Measurements from ENCODE around the gene EMSY.

Gene EMSY

DNA sequence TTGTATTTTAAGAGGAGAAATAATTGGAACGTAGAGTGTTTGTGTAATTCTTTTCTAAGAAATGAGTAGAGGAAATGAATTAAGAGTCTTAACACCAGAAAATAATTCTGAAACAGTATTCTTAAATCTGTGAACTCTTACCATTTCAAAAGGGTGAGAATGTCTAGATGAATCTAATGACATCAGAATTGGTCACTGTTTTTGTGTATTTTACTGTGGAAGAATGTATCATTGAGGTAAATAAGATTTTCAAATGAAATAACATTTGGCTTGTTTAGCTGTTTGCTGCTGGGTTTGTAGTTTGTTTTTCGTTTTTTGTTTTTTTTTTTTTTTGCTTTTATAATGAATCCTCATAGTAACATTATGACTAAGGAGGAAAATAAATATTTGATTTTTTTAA lies 97.6 kb downstream of the EMSY start:
- DNase-seq (ENCODE audit: low read depth): no peak
- no peak for TF ChIP-seq MYC (IDR thresholded peaks at IDR 0.05; ENCODE audit: low read depth, low read length)
- TF ChIP-seq, protein P1, sequence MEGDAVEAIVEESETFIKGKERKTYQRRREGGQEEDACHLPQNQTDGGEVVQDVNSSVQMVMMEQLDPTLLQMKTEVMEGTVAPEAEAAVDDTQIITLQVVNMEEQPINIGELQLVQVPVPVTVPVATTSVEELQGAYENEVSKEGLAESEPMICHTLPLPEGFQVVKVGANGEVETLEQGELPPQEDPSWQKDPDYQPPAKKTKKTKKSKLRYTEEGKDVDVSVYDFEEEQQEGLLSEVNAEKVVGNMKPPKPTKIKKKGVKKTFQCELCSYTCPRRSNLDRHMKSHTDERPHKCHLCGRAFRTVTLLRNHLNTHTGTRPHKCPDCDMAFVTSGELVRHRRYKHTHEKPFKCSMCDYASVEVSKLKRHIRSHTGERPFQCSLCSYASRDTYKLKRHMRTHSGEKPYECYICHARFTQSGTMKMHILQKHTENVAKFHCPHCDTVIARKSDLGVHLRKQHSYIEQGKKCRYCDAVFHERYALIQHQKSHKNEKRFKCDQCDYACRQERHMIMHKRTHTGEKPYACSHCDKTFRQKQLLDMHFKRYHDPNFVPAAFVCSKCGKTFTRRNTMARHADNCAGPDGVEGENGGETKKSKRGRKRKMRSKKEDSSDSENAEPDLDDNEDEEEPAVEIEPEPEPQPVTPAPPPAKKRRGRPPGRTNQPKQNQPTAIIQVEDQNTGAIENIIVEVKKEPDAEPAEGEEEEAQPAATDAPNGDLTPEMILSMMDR (IDR thresholded peaks at IDR 0.05; ENCODE audit: low read depth, low read length): no peak
- no peak for TF ChIP-seq POLR2A (IDR thresholded peaks at IDR 0.05; ENCODE audit: extremely low read depth, insufficient read length)
- TF ChIP-seq, protein P2, sequence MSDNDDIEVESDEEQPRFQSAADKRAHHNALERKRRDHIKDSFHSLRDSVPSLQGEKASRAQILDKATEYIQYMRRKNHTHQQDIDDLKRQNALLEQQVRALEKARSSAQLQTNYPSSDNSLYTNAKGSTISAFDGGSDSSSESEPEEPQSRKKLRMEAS (IDR thresholded peaks at IDR 0.05; ENCODE audit: low read depth, low read length): no peak
- H3K4me3 ChIP-seq (ENCODE audit: low read depth, low read length): no peak overlapping the region

DNA sequence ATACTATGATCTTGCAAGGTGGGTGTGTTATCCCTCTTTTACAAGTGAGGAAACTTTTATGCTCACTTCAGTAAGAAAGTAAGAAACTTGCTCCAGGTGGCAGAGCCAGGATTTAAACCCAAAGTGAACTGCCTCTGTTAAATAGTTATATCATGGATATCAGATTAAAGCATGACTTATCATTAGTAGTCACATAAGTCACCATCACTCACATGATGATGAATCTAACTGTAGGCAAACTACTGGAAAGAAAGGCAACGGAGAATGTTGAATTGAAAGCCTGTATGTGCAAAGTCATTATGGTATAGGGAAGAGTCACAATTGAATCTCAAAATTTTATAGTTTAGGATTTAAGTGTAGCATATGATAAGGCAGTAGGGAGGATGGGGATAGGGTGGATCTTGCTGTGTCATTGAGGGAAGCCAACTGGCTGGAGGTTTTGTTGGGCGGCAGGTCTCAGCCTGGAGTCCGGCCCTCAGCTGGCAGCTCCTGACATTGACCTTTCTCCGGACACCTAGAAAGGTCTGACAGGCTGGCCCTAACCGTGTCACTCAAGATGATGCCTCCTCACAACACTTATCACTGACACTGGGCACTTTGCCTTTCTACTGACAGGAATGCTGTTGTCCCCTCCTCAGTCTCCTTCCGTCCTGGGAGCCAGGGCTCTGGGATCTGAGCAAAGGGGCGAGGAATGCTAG lies 98.3 kb downstream of the EMSY start:
- no peak overlapping the region for H3K4me3 ChIP-seq (ENCODE audit: low read depth, low read length)
- DNase-seq (ENCODE audit: low read depth): no peak
- no peak for TF ChIP-seq MYC (IDR thresholded peaks at IDR 0.05; ENCODE audit: low read depth, low read length)

DNA sequence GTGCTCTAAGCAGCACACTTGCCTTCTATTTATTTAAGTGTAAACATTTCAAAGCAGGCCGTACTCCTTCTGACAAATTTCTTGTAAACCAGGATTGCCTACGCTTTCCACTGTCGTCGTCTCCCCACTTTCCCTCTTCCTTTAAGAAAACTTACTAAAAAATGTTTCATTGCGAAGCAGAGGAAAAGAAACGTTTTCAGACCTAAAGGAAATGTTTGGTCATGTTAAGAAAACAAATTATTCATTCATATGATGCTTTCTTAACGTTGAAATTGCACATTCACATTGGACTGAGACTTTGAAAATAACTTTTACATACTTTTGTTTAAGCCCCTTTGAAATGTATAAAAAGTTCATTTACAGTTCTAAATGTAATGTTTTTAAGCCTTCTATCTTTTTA lies 106.0 kb downstream of the EMSY start:
- no peak for DNase-seq (ENCODE audit: low read depth)
- no peak overlapping the region for H3K4me3 ChIP-seq (ENCODE audit: low read depth, low read length)
- no peak for TF ChIP-seq POLR2A (IDR thresholded peaks at IDR 0.05; ENCODE audit: extremely low read depth, insufficient read length)
- TF ChIP-seq, protein P2 (IDR thresholded peaks at IDR 0.05; ENCODE audit: low read depth, low read length): no peak
- TF ChIP-seq, protein P1 (IDR thresholded peaks at IDR 0.05; ENCODE audit: low read depth, low read length): no peak
- no peak for TF ChIP-seq MYC (IDR thresholded peaks at IDR 0.05; ENCODE audit: low read depth, low read length)

DNA sequence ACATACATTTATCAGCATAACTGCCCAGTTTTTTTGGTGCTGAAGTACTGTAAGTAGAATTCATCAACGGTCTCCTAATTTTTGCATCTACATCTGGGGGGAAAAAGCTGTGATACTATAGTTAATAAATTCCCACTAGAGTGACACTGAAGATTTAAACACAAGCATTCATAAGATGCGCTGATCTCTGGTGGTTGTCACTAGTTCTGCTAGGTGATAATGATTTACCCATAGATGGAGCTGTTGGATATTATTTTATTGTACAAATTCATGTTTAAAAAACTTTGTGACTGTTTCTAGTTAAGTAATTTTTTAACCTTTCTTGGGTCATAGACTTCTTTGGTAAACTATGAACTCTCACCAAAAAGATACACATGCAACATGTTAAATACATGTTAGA lies 106.6 kb downstream of the EMSY start:
- TF ChIP-seq POLR2A (IDR thresholded peaks at IDR 0.05; ENCODE audit: extremely low read depth, insufficient read length): no peak
- TF ChIP-seq, protein P1 (IDR thresholded peaks at IDR 0.05; ENCODE audit: low read depth, low read length): no peak
- TF ChIP-seq MYC (IDR thresholded peaks at IDR 0.05; ENCODE audit: low read depth, low read length): no peak
- TF ChIP-seq, protein P2 (IDR thresholded peaks at IDR 0.05; ENCODE audit: low read depth, low read length): no peak
- H3K4me3 ChIP-seq (ENCODE audit: low read depth, low read length): no peak overlapping the region
- no peak for DNase-seq (ENCODE audit: low read depth)

DNA sequence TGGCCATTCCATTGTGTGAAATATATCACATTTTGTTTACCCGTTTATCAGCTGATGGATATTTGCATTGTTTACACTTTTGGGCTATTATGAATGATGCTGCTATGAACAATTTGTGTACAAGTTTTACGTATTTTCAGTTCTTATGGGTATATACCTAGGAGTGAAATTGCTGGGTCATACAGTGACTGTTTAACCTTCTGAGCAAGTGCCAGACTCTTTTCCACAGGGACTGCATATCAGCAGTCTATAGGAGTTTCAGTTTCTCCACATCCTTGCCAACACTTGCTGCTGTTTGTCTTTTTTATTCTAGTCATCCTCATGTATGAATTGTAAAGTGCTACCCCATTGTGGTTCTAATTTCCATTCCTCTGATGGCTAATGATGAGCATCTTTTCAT lies 108.2 kb downstream of the EMSY start:
- H3K4me3 ChIP-seq (ENCODE audit: low read depth, low read length): no peak overlapping the region
- DNase-seq (ENCODE audit: low read depth): no peak
- no peak for TF ChIP-seq POLR2A (IDR thresholded peaks at IDR 0.05; ENCODE audit: extremely low read depth, insufficient read length)
- TF ChIP-seq, protein P2 (IDR thresholded peaks at IDR 0.05; ENCODE audit: low read depth, low read length): no peak
- no peak for TF ChIP-seq MYC (IDR thresholded peaks at IDR 0.05; ENCODE audit: low read depth, low read length)
- TF ChIP-seq, protein P1 (IDR thresholded peaks at IDR 0.05; ENCODE audit: low read depth, low read length): no peak

DNA sequence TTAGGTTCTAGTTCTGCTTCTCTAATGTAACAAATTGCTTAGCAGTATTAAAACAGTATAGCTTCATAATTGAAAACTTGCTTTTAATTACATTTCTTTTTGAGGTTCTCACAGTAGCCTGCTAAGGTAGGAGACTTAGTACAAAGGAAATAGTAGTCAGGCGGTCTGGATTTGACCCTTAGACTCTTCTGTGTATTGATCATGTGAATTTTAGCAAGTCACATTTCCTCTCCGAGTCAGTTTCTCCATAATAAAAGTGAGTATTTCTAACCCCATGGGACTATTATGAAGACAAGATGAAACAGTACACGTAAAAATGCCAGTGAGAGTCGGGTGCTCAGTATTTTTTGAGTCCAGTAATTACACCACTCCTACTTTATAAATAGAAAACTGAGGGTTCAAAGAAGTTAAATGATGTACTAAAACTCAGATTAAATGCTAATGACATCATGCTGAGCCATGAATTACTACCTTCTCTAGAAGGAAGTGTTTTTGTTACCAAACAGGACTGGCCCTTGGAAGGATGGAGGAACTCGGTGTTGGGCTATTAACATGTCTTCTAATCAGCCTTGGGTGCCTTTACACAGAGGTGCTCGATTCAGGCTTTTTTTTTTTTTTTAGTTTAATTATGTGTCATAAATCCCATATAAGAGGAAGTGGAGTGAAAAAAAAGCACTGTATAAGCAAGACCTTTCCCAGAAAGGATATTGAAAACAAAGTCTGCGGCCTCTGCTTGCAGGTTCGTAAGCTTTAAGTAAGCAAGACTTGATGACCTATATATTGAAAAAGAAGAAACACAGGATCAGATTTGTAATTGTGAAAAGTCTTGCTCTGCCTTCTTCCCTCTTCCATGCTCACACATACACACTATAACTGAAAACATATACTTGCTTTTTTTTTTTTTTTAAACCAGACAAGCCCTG lies 109.0 kb downstream of the EMSY start:
- no peak overlapping the region for H3K4me3 ChIP-seq (ENCODE audit: low read depth, low read length)
- TF ChIP-seq MYC (IDR thresholded peaks at IDR 0.05; ENCODE audit: low read depth, low read length) (no peak), POLR2A (IDR thresholded peaks at IDR 0.05; ENCODE audit: extremely low read depth, insufficient read length) (no peak)
- TF ChIP-seq, protein P2 (IDR thresholded peaks at IDR 0.05; ENCODE audit: low read depth, low read length): no peak
- TF ChIP-seq, protein P1 (IDR thresholded peaks at IDR 0.05; ENCODE audit: low read depth, low read length): no peak
- no peak for DNase-seq (ENCODE audit: low read depth)
